ENCODE measurements around the gene ANKRD18A.
A peak's percentile ranks its signal among the peaks of the same experiment; 100 is the strongest.
"Not testable (repeated sequence)": the region's sequence is repeated elsewhere in the genome, so short reads cannot be mapped to it uniquely, and the experiment has no call there.

ANKRD18A gene

GRCh38 chr9:38641985-38642864 is 21.8 kb upstream of the ANKRD18A start:
- Histone ChIP-seq H3K36me3 (ENCODE audit: insufficient read depth, low read length) (no peaks in the 10 kb centered on the region), H3K4me1 (ENCODE audit: insufficient read depth, low read length) (no peaks in the 10 kb centered on the region), H3K9ac (ENCODE audit: low read depth, low read length) (no peak overlapping the region), H3K9me3 (ENCODE audit: control insufficient read depth, insufficient read depth, low read length) (no peaks in the 10 kb centered on the region)

GRCh38 chr9:38641142-38641541 is 20.7 kb upstream of the ANKRD18A start:
- Histone ChIP-seq H3K9ac (ENCODE audit: low read depth, low read length) (no peak overlapping the region), H3K36me3 (ENCODE audit: insufficient read depth, low read length) (no peaks in the 10 kb centered on the region)

GRCh38 chr9:38639577-38639940 is 19.2 kb upstream of the ANKRD18A start:
- Histone ChIP-seq H3K9me3 (ENCODE audit: control insufficient read depth, insufficient read depth, low read length) (no peaks in the 10 kb centered on the region), H3K9ac (ENCODE audit: low read depth, low read length) (no peak overlapping the region), H3K4me1 (ENCODE audit: insufficient read depth, low read length) (no peaks in the 10 kb centered on the region), H3K36me3 (ENCODE audit: insufficient read depth, low read length) (no peaks in the 10 kb centered on the region)

More at GRCh38 chr9:38641142-38641541, 20.7 kb upstream of the ANKRD18A start:
- no peaks in the 10 kb centered on the region for H3K9me3 ChIP-seq (ENCODE audit: control insufficient read depth, insufficient read depth, low read length)
- H3K4me1 ChIP-seq (ENCODE audit: insufficient read depth, low read length), result no peaks in the 10 kb centered on the region

- Histone ChIP-seq H3K4me1 (ENCODE audit: insufficient read depth, low read length) (no peaks in the 10 kb centered on the region), H3K36me3 (ENCODE audit: insufficient read depth, low read length) (no peaks in the 10 kb centered on the region), H3K9ac (ENCODE audit: low read depth, low read length) (no peak overlapping the region), H3K9me3 (ENCODE audit: control insufficient read depth, insufficient read depth, low read length) (no peaks in the 10 kb centered on the region)
Observed at GRCh38 chr9:38638881-38639576, 18.6 kb upstream of the ANKRD18A start.

GRCh38 chr9:38634315-38634714 is 13.9 kb upstream of the ANKRD18A start:
- no peaks in the 10 kb centered on the region for H3K9me3 ChIP-seq (ENCODE audit: control insufficient read depth, insufficient read depth, low read length)
- H3K9ac ChIP-seq (ENCODE audit: low read depth, low read length), result no peak overlapping the region
- no peaks in the 10 kb centered on the region for H3K36me3 ChIP-seq (ENCODE audit: insufficient read depth, low read length)
- no peaks in the 10 kb centered on the region for H3K4me1 ChIP-seq (ENCODE audit: insufficient read depth, low read length)

- Histone ChIP-seq H3K36me3 (ENCODE audit: insufficient read depth, low read length) (no peaks in the 10 kb centered on the region), H3K4me1 (ENCODE audit: insufficient read depth, low read length) (no peaks in the 10 kb centered on the region), H3K9me3 (ENCODE audit: control insufficient read depth, insufficient read depth, low read length) (0 out of 2 replicates have a peak, but pooled peaks cover under 1% of the 10 kb centered on the region), H3K9ac (ENCODE audit: low read depth, low read length) (no peak overlapping the region)
Observed at GRCh38 chr9:38629511-38629910, 9.1 kb upstream of the ANKRD18A start.

- Histone ChIP-seq H3K9ac (ENCODE audit: low read depth, low read length) (no peak overlapping the region), H3K4me1 (ENCODE audit: insufficient read depth, low read length) (no peaks in the 10 kb centered on the region), H3K36me3 (ENCODE audit: insufficient read depth, low read length) (no peaks in the 10 kb centered on the region), H3K9me3 (ENCODE audit: control insufficient read depth, insufficient read depth, low read length) (peaks cover 2% of the 10 kb centered on the region; the same call in 1 of the 2 replicates)
Observed at GRCh38 chr9:38626006-38626405, 5.6 kb upstream of the ANKRD18A start.

- peaks cover 2% of the 10 kb centered on the region; the same call in 1 of the 2 replicates for H3K9me3 ChIP-seq (ENCODE audit: control insufficient read depth, insufficient read depth, low read length)
- H3K9ac ChIP-seq (ENCODE audit: low read depth, low read length), result no peak overlapping the region; the same call in 1 of the 2 replicates
- H3K36me3 ChIP-seq (ENCODE audit: insufficient read depth, low read length), result no peaks in the 10 kb centered on the region
- no peaks in the 10 kb centered on the region for H3K4me1 ChIP-seq (ENCODE audit: insufficient read depth, low read length)
Observed at GRCh38 chr9:38622951-38623350, 2.6 kb upstream of the ANKRD18A start.

GRCh38 chr9:38622288-38622674 is 1.9 kb upstream of the ANKRD18A start:
- Histone ChIP-seq H3K9ac (ENCODE audit: low read depth, low read length) (peak overlapping the region; percentile 87; the same call in 1 of the 2 replicates), H3K4me1 (ENCODE audit: insufficient read depth, low read length) (no peaks in the 10 kb centered on the region), H3K9me3 (ENCODE audit: control insufficient read depth, insufficient read depth, low read length) (peaks cover 2% of the 10 kb centered on the region; the same call in 1 of the 2 replicates), H3K36me3 (ENCODE audit: insufficient read depth, low read length) (no peaks in the 10 kb centered on the region)

- no peaks in the 10 kb centered on the region for H3K4me1 ChIP-seq (ENCODE audit: insufficient read depth, low read length)
- no peaks in the 10 kb centered on the region for H3K36me3 ChIP-seq (ENCODE audit: insufficient read depth, low read length)
- peak overlapping the region; percentile 87; the same call in 1 of the 2 replicates for H3K9ac ChIP-seq (ENCODE audit: low read depth, low read length)
- peaks cover 2% of the 10 kb centered on the region; the same call in 1 of the 2 replicates for H3K9me3 ChIP-seq (ENCODE audit: control insufficient read depth, insufficient read depth, low read length)
Observed at GRCh38 chr9:38621434-38622287, 1.3 kb upstream of the ANKRD18A start.

- H3K36me3 ChIP-seq (ENCODE audit: insufficient read depth, low read length), result no peaks in the 10 kb centered on the region
- peak overlapping the region; percentile 87 for H3K9ac ChIP-seq (ENCODE audit: low read depth, low read length)
- no peaks in the 10 kb centered on the region for H3K4me1 ChIP-seq (ENCODE audit: insufficient read depth, low read length)
- peaks cover 2% of the 10 kb centered on the region; the same call in 1 of the 2 replicates for H3K9me3 ChIP-seq (ENCODE audit: control insufficient read depth, insufficient read depth, low read length)
Observed at GRCh38 chr9:38619556-38620447, 594 bp downstream of the ANKRD18A start.

- not testable (repeated sequence) for H3K36me3 ChIP-seq (ENCODE audit: insufficient read depth, low read length); H3K9me3 ChIP-seq (ENCODE audit: control insufficient read depth, insufficient read depth, low read length); H3K9ac ChIP-seq (ENCODE audit: low read depth, low read length); H3K4me1 ChIP-seq (ENCODE audit: insufficient read depth, low read length)
Observed at GRCh38 chr9:38598029-38598745, 22.2 kb downstream of the ANKRD18A start.

GRCh38 chr9:38595117-38595516 is 25.3 kb downstream of the ANKRD18A start:
- H3K9me3 ChIP-seq (ENCODE audit: control insufficient read depth, insufficient read depth, low read length); H3K36me3 ChIP-seq (ENCODE audit: insufficient read depth, low read length); H3K9ac ChIP-seq (ENCODE audit: low read depth, low read length); H3K4me1 ChIP-seq (ENCODE audit: insufficient read depth, low read length): not testable (repeated sequence)

Data from ES-I3 (cell line).